Mucosa of descending colon (tissue), 3 donors: ENCODE measurements around the gene TMEM182. TPM values are rescaled to one million over a fixed set of nuclear protein-coding genes. Genes with fewer than 3 reads are reported as not detected.

Source experiments
- ATAC-seq: fragments of 200-7000 bp; cut with Tn5 transposase; one replicate; pipeline ENCODE4 v1.9.1; 2020; ENCODE audit warnings: mild to moderate bottlenecking, moderate library complexity
- DNase-seq, 3 donors: peaks; one replicate each; pipeline ENCODE4 v3.0.0-alpha.2; 2020
- H3K36me3 ChIP-seq: fragments of 200-600 bp; one replicate; pipeline ENCODE4 v1.8.0; 2021; ENCODE audit warnings: low read depth, mild to moderate bottlenecking
- H3K4me1 ChIP-seq: fragments of 200-600 bp; one replicate; pipeline ENCODE4 v1.8.0; 2021; ENCODE audit warnings: low read depth, mild to moderate bottlenecking
- H3K4me3 ChIP-seq: fragments of 200-600 bp; one replicate; pipeline ENCODE4 v1.8.0; 2021; ENCODE audit warnings: mild to moderate bottlenecking
- H3K9me3 ChIP-seq: fragments of 200-600 bp; one replicate; pipeline ENCODE4 v1.8.0; 2021; ENCODE audit warnings: mild to moderate bottlenecking
- intact Hi-C, 2 donors: fragments of 100-400 bp; cut with DNase I in 1 of 2; cut with micrococcal nuclease in 1 of 2; formaldehyde crosslinking; loops; one replicate each; pipeline versions ENCODE4 v1.11.0 to v1.11.1; 2022; cut with DNase I, micrococcal nuclease
- total RNA-seq, 3 donors: library from RNA; stranded (reverse); fragmentation: NEBNext Ultra II Directional in 2 of 3; extraction: Animal tissue kit (Norgen Biotek cat#: 25700) in 2 of 3; gene quantifications; one replicate each; pipeline versions ENCODE4 v1.2.1 to v1.2.4, GENCODE V29; 2021 to 2023
- TF ChIP-seq, protein P1 (sequence below): fragments of 200-600 bp; IDR thresholded peaks from one replicate; pipeline ENCODE4 v1.8.0; 2022; ENCODE audit warnings: antibody characterized with exemption, mild to moderate bottlenecking
- donor health status: DM: no; HTN: no; CAD: no; lungs with moderate emphysema.
- donor health status: DM: no; HTN: no; CAD: no.
- donor health status: DM: no; HTN: yes; CAD: no.

TMEM182 gene
- total RNA-seq, 3 donors from 2014 or later = 3.2 to 4.4 (median 3.4) TPM

DNA sequence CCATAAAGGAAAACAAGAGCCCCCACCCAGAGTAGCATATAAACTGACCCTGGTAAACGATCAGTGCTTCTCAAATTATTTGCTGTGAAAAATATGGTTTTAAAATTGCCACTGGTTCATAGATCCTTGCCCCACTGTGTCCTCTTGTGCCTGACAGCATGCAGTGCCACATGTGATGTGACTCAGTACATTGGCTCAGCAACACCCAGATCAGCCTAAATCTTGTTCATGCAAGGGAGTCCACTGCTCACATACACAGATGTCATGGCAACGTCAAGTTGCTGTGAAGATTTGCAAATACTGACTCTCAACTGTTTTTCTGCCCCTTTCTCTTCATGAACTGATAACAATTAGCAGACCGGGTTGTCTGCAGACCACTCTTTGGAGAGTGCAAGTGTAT is 91.0 kb downstream of the TMEM182 start:
- DNase-seq (no peak), ATAC-seq (no peak)
- H3K4me3 ChIP-seq = no peak overlapping the region
- no peaks in the 10 kb centered on the region for H3K4me1 ChIP-seq
- intact Hi-C loops = no loop called here
- H3K36me3 ChIP-seq = no peaks in the 10 kb centered on the region
- TF ChIP-seq, protein P1, sequence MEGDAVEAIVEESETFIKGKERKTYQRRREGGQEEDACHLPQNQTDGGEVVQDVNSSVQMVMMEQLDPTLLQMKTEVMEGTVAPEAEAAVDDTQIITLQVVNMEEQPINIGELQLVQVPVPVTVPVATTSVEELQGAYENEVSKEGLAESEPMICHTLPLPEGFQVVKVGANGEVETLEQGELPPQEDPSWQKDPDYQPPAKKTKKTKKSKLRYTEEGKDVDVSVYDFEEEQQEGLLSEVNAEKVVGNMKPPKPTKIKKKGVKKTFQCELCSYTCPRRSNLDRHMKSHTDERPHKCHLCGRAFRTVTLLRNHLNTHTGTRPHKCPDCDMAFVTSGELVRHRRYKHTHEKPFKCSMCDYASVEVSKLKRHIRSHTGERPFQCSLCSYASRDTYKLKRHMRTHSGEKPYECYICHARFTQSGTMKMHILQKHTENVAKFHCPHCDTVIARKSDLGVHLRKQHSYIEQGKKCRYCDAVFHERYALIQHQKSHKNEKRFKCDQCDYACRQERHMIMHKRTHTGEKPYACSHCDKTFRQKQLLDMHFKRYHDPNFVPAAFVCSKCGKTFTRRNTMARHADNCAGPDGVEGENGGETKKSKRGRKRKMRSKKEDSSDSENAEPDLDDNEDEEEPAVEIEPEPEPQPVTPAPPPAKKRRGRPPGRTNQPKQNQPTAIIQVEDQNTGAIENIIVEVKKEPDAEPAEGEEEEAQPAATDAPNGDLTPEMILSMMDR = no peak
- H3K9me3 ChIP-seq = no peaks in the 10 kb centered on the region

Other genes with a start within 250 kb of the TMEM182 start
- 10 to 100 TPM; 32.2 to 92.9 (median 67.1) TPM for gene SLC9A2, start 142.5 kb upstream of the TMEM182 start, total RNA-seq